Measurements from ENCODE around the gene AGTRAP. TPM values are rescaled to one million over a fixed set of nuclear protein-coding genes. Genes with fewer than 3 reads are reported as not detected.

Gene AGTRAP
- total RNA-seq, 1 donor from 2014 or later = 25.1 TPM

DNA sequence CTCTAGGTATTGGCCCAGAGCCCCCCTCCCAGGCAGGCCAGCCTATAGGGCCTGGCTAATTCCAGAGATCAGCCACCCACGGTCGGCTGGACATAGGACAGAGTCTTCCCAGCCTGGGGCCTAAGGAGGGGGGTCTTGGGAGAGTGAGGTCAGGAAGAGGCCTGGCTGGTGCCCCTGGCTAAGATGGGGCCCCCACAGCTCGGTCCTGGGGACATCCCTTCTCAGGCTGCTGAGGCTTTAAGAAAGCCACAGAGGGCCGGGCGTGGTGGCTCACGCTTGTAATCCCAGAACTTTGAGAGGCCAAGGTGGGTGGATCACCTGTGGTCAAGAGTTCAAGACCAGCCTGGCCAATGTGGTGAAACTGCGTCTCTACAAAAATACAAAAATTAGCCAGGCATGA is 28.6 kb downstream of the AGTRAP start:
- TF ChIP-seq, protein P1, sequence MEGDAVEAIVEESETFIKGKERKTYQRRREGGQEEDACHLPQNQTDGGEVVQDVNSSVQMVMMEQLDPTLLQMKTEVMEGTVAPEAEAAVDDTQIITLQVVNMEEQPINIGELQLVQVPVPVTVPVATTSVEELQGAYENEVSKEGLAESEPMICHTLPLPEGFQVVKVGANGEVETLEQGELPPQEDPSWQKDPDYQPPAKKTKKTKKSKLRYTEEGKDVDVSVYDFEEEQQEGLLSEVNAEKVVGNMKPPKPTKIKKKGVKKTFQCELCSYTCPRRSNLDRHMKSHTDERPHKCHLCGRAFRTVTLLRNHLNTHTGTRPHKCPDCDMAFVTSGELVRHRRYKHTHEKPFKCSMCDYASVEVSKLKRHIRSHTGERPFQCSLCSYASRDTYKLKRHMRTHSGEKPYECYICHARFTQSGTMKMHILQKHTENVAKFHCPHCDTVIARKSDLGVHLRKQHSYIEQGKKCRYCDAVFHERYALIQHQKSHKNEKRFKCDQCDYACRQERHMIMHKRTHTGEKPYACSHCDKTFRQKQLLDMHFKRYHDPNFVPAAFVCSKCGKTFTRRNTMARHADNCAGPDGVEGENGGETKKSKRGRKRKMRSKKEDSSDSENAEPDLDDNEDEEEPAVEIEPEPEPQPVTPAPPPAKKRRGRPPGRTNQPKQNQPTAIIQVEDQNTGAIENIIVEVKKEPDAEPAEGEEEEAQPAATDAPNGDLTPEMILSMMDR (IDR thresholded peaks at IDR 0.05; ENCODE audit: unreplicated experiment) = no peak
- peaks cover 26% of the 10 kb centered on the region for H3K27me3 Mint-ChIP-seq (ENCODE audit: unreplicated experiment)
- H3K27ac Mint-ChIP-seq (ENCODE audit: unreplicated experiment) = no peak overlapping the region
- no peak overlapping the region for H3K4me3 Mint-ChIP-seq (ENCODE audit: unreplicated experiment)
- H3K9me3 Mint-ChIP-seq (ENCODE audit: unreplicated experiment) = no peaks in the 10 kb centered on the region
- no peak for DNase-seq (ENCODE audit: low spot score)
- no peaks in the 10 kb centered on the region for H3K36me3 Mint-ChIP-seq (ENCODE audit: low read depth, unreplicated experiment)
- H3K4me1 Mint-ChIP-seq (ENCODE audit: unreplicated experiment) = no peaks in the 10 kb centered on the region

DNA sequence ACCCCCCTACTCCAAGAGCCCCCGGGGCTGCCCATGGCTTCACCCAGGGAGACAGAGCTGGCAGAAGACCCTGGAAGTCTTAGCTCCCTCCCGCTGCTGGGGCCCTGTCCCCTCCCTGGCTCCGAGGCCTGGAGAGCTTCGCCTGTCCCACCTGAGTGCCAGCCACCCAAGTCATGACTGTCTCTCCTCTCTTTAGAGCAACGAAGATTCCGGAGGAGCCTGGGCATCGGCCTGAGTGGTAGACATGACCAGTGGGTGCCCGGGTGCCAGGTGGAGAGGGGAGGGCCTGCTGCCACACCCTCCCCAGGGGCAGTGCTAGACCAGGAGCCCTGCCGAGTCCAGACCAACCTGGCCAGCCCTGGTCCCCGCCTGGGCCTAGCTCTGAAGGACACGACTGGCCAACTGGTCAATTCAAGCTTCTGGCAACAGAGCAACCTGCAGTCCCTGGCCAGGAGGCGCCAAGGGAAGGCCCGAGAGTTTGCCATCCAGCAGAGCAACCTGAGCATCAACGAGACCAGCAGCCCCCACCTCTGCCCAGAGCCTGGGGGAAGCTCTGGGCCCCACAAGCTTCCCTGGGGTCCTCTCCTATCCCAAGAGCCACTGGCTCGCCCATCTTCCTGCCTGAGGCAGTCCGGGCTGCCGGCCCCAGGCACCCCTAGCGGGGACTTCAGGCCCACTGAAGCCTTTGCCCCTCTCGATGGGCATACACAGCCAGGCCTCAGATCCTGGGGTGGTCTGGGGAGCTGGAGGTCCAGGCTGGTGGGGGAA is 29.9 kb downstream of the AGTRAP start:
- H3K36me3 Mint-ChIP-seq (ENCODE audit: low read depth, unreplicated experiment) = no peaks in the 10 kb centered on the region
- no peak overlapping the region for H3K27ac Mint-ChIP-seq (ENCODE audit: unreplicated experiment)
- TF ChIP-seq, protein P1 (IDR thresholded peaks at IDR 0.05; ENCODE audit: unreplicated experiment) = no peak

DNA sequence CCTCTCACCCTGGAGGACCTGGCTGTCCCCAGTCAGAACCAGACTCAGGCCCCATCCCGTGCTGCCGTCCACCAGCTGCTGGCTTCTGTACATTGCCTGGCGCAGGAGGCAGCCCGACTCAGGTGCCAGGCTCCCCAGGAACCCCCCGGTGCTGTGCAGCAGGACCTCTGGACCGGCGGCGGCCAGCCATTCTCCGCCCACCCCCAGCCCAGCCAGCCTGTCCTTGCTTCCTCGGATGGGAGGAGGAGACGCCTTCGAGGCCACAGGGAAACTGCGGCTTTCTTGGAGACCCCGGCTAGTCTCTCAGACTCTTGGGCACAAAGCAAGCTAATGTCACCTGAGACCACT is 30.5 kb downstream of the AGTRAP start:
- H3K4me3 Mint-ChIP-seq (ENCODE audit: unreplicated experiment) = no peak overlapping the region
- peaks cover 21% of the 10 kb centered on the region for H3K27me3 Mint-ChIP-seq (ENCODE audit: unreplicated experiment)
- H3K27ac Mint-ChIP-seq (ENCODE audit: unreplicated experiment) = no peak overlapping the region
- no peaks in the 10 kb centered on the region for H3K9me3 Mint-ChIP-seq (ENCODE audit: unreplicated experiment)
- no peaks in the 10 kb centered on the region for H3K4me1 Mint-ChIP-seq (ENCODE audit: unreplicated experiment)
- TF ChIP-seq, protein P1 (IDR thresholded peaks at IDR 0.05; ENCODE audit: unreplicated experiment) = no peak
- H3K36me3 Mint-ChIP-seq (ENCODE audit: low read depth, unreplicated experiment) = no peaks in the 10 kb centered on the region
- no peak for DNase-seq (ENCODE audit: low spot score)

More for the DNA sequence above, 29.9 kb downstream of the AGTRAP start:
- no peak overlapping the region for H3K4me3 Mint-ChIP-seq (ENCODE audit: unreplicated experiment)
- no peak for DNase-seq (ENCODE audit: low spot score)
- H3K9me3 Mint-ChIP-seq (ENCODE audit: unreplicated experiment) = no peaks in the 10 kb centered on the region
- peaks cover 23% of the 10 kb centered on the region for H3K27me3 Mint-ChIP-seq (ENCODE audit: unreplicated experiment)
- no peaks in the 10 kb centered on the region for H3K4me1 Mint-ChIP-seq (ENCODE audit: unreplicated experiment)

DNA sequence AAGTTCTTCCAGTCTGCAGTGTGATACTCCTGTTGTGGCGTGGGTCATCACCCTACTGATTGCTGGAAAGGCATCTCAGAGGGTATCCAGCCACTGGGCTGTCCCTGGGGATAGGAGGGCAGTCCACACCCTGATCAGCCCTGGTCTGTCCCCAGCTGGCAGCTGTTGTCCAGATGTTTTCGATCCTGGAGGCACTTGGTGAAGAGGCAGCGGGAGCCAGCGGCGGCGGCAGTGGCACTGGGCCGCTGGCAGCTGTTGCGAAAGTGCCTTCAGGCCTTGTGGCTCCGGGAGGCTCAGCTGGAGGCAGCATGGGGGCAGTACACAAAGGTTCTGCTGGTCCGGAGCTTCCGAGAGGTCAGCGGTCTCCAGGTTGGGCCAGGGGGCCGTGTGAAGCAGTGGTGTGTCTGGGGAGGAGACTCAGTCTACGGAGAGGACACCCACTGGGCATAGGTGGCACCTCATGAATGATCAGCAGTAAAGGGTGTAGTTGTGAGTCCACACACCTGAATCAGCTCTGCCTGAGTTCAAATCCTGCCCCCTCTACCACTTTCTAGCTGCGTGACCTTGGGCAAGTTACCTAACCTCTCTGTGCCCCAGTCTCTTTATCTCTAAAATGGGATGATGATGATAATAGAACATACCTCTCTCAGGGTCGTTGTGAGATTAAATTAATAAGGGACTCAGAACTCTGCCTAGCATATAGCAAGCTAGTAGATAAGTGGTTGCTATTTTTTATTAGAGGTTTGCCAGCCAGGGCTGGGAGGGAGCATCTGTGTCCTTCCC is 32.2 kb downstream of the AGTRAP start:
- H3K27me3 Mint-ChIP-seq (ENCODE audit: unreplicated experiment) = peaks cover 18% of the 10 kb centered on the region
- no peaks in the 10 kb centered on the region for H3K9me3 Mint-ChIP-seq (ENCODE audit: unreplicated experiment)
- H3K27ac Mint-ChIP-seq (ENCODE audit: unreplicated experiment) = no peak overlapping the region
- no peaks in the 10 kb centered on the region for H3K36me3 Mint-ChIP-seq (ENCODE audit: low read depth, unreplicated experiment)
- H3K4me3 Mint-ChIP-seq (ENCODE audit: unreplicated experiment) = no peak overlapping the region
- no peaks in the 10 kb centered on the region for H3K4me1 Mint-ChIP-seq (ENCODE audit: unreplicated experiment)
- TF ChIP-seq, protein P1 (IDR thresholded peaks at IDR 0.05; ENCODE audit: unreplicated experiment) = no peak
- no peak for DNase-seq (ENCODE audit: low spot score)

DNA sequence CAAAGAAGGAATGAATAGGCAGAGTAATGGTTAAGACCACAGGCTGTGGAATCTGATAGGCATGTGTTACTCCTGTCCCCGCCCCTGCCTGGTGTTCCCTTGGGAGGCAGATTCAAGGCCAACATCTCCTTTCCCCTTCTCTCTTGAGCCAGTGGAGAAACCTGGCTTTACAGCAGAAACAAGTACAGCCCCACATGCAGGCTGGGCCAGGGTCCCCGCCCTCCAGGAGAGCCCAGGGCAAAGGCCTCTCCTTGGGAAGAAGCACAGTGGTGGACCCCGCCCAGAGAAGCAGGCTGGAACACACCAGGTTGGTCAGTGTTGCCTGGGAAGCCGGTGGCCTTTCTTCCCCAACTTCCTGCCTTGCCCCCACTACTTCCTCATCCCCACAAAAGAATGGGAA is 32.9 kb downstream of the AGTRAP start:
- TF ChIP-seq, protein P1 (IDR thresholded peaks at IDR 0.05; ENCODE audit: unreplicated experiment) = no peak
- no peak for DNase-seq (ENCODE audit: low spot score)

More for the DNA sequence above, 32.9 kb downstream of the AGTRAP start:
- peaks cover 13% of the 10 kb centered on the region for H3K27me3 Mint-ChIP-seq (ENCODE audit: unreplicated experiment)
- no peaks in the 10 kb centered on the region for H3K36me3 Mint-ChIP-seq (ENCODE audit: low read depth, unreplicated experiment)
- H3K4me1 Mint-ChIP-seq (ENCODE audit: unreplicated experiment) = no peaks in the 10 kb centered on the region
- H3K27ac Mint-ChIP-seq (ENCODE audit: unreplicated experiment) = no peak overlapping the region
- H3K9me3 Mint-ChIP-seq (ENCODE audit: unreplicated experiment) = no peaks in the 10 kb centered on the region
- no peak overlapping the region for H3K4me3 Mint-ChIP-seq (ENCODE audit: unreplicated experiment)

Measured in endothelial cell (in vitro differentiated cells).